Esophagus squamous epithelium (tissue), 4 donors: ENCODE data around the gene ATP8B4.

Source experiments
- POLR2A ChIP-seq, 4 donors: fragments of 450-650 bp; IDR thresholded peaks; one replicate each; pipeline ENCODE4 v1.6.1; 2017; ENCODE audit warnings: antibody characterized with exemption in 4 of 4, mild to moderate bottlenecking in 4 of 4, moderate library complexity in 3 of 4
- TF ChIP-seq, protein P1 (sequence below), 6 experiments: fragments of 450-650 bp in 4 of 6; fragments of 200-600 bp in 2 of 6; sonication (generic) in 2 of 6; IDR thresholded peaks; one replicate each; pipeline ENCODE4 v1.5.1; 2016 to 2019; ENCODE audit warnings: antibody characterized with exemption in 6 of 6, mild to moderate bottlenecking in 4 of 6, moderate library complexity in 4 of 6

DNA sequence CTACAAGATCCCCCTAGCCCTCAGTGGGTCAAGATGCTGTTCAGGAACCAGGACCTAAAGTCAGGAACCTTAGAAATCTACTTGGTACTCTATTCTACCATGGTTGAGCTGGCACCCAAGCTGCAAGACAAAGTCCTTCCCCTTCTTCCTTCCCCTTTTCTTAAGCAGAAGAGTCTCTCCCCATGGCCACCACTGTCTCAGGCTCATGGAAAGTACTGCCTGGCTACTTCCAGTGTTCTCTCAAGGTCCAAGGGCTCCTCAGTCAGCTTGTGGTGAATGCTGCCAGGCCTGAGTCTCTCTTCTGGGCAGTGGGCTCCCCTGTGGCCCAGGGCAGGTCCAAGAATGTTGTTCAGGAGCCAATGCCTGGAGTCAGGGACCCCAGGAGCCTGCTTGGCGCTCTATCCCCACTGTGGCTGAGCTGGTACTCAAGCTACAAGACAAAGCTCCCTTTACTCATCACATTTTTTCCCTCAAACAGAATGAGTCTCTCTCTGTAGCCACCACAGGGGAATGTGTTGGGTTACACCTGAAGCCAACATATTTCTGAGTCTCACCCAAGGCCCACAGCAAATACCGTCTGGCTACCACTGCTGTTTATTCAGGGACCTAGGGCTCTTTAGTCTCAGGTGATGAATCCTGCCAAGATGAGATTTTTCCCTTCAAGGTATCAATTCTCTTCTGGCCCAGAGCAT, 44.8 kb upstream of the ATP8B4 start:
- TF ChIP-seq, protein P1, sequence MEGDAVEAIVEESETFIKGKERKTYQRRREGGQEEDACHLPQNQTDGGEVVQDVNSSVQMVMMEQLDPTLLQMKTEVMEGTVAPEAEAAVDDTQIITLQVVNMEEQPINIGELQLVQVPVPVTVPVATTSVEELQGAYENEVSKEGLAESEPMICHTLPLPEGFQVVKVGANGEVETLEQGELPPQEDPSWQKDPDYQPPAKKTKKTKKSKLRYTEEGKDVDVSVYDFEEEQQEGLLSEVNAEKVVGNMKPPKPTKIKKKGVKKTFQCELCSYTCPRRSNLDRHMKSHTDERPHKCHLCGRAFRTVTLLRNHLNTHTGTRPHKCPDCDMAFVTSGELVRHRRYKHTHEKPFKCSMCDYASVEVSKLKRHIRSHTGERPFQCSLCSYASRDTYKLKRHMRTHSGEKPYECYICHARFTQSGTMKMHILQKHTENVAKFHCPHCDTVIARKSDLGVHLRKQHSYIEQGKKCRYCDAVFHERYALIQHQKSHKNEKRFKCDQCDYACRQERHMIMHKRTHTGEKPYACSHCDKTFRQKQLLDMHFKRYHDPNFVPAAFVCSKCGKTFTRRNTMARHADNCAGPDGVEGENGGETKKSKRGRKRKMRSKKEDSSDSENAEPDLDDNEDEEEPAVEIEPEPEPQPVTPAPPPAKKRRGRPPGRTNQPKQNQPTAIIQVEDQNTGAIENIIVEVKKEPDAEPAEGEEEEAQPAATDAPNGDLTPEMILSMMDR (IDR thresholded peaks at IDR 0.05), result no peak
- TF ChIP-seq POLR2A (IDR thresholded peaks at IDR 0.05), result no peak
